ENCODE measurements around the gene LRIG3. TPM values are rescaled to one million over a fixed set of nuclear protein-coding genes. Genes with fewer than 3 reads are reported as not detected.

The LRIG3 gene
- total RNA-seq, 2 donors from 2014 or later, result 25.2 to 31.7 TPM

GRCh38 chr12:58888131-58888783 is 32.0 kb downstream of the LRIG3 start:
- intact Hi-C loops (cut with DNase I), result loop anchor here (5.0 kb wide), 1 partner anchor 34 kb away; the partner anchor contains the start of gene LRIG3
- Histone ChIP-seq H3K36me3 (no peaks in the 10 kb centered on the region), H3K4me1 (replicated peaks) (no peaks in the 10 kb centered on the region), H3K4me3 (no peak overlapping the region), H3K9me3 (no peaks in the 10 kb centered on the region), H3K27me3 (replicated peaks; ENCODE audit: insufficient read depth) (no peaks in the 10 kb centered on the region), H3K27ac (no peak overlapping the region)
- peak; percentile 77 for TF ChIP-seq POLR2AphosphoS5 (IDR thresholded peaks at IDR 0.05)
- no peak for TF ChIP-seq CTCF (IDR thresholded peaks at IDR 0.05)
- WGBS, result 34% methylated on average over 4 of the region's 4 CpGs
- DNase-seq (ENCODE audit: low spot score), result peak; percentile 88

GRCh38 chr12:58887068-58887467 is 33.2 kb downstream of the LRIG3 start:
- intact Hi-C loops (cut with DNase I), result loop anchor here (5.0 kb wide), 1 partner anchor 35 kb away; the partner anchor contains the start of gene LRIG3
- H3K27me3 ChIP-seq (replicated peaks; ENCODE audit: insufficient read depth), result no peaks in the 10 kb centered on the region
- peak overlapping the region in 1 of 2 donors; percentile 30 for H3K27ac ChIP-seq
- no peaks in the 10 kb centered on the region for H3K36me3 ChIP-seq
- no peaks in the 10 kb centered on the region for H3K4me1 ChIP-seq (replicated peaks)
- H3K4me3 ChIP-seq, result no peak overlapping the region
- no peak for TF ChIP-seq CTCF (IDR thresholded peaks at IDR 0.05)
- H3K9me3 ChIP-seq, result no peaks in the 10 kb centered on the region
- 94% methylated on average over 6 of the region's 6 CpGs for WGBS
- DNase-seq (ENCODE audit: low spot score), result no peak

GRCh38 chr12:58886474-58886873 is 33.8 kb downstream of the LRIG3 start:
- no peak overlapping the region for H3K27ac ChIP-seq
- intact Hi-C loops (cut with DNase I), result loop anchor here (5.0 kb wide), 1 partner anchor 36 kb away; the partner anchor contains the start of gene LRIG3
- H3K4me3 ChIP-seq, result no peak overlapping the region
- H3K9me3 ChIP-seq, result no peaks in the 10 kb centered on the region
- no peak for DNase-seq (ENCODE audit: low spot score)
- no peaks in the 10 kb centered on the region for H3K4me1 ChIP-seq (replicated peaks)
- TF ChIP-seq POLR2AphosphoS5 (IDR thresholded peaks at IDR 0.05), result no peak
- no peak for TF ChIP-seq POLR2A (IDR thresholded peaks at IDR 0.05)
- no peak for TF ChIP-seq CTCF (IDR thresholded peaks at IDR 0.05)
- WGBS, result 92% methylated on average over 3 of the region's 3 CpGs
- H3K27me3 ChIP-seq (replicated peaks; ENCODE audit: insufficient read depth), result no peaks in the 10 kb centered on the region
- H3K36me3 ChIP-seq, result no peaks in the 10 kb centered on the region

- H3K27ac ChIP-seq, result no peak overlapping the region
- 29% methylated on average over 4 of the region's 4 CpGs for WGBS
Measured at GRCh38 chr12:58884916-58885315, 35.4 kb downstream of the LRIG3 start.

More at GRCh38 chr12:58884916-58885315, 35.4 kb downstream of the LRIG3 start:
- Histone ChIP-seq H3K4me1 (replicated peaks) (no peaks in the 10 kb centered on the region), H3K27me3 (replicated peaks; ENCODE audit: insufficient read depth) (no peaks in the 10 kb centered on the region), H3K4me3 (no peak overlapping the region), H3K36me3 (peaks cover 0 to under 1% of the 10 kb centered on the region in 2 donors), H3K9me3 (no peaks in the 10 kb centered on the region)
- intact Hi-C loops (cut with DNase I), result loop anchor here (5.0 kb wide), 1 partner anchor 37 kb away; the partner anchor contains the start of gene LRIG3
- TF ChIP-seq POLR2A (IDR thresholded peaks at IDR 0.05), result no peak
- TF ChIP-seq CTCF (IDR thresholded peaks at IDR 0.05), result no peak
- no peak for TF ChIP-seq POLR2AphosphoS5 (IDR thresholded peaks at IDR 0.05)
- no peak for DNase-seq (ENCODE audit: low spot score)

Data from prostate gland (tissue), 2 donors.